GM21576 (cell line): Measurements from ENCODE around the gene KCNA1.
"Not testable (repeated sequence)": the region's sequence is repeated elsewhere in the genome, so short reads cannot be mapped to it uniquely, and the experiment has no call there.

Experiments used
- ATAC-seq: cut with Tn5 transposase; IDR thresholded peaks from one replicate; pipeline ENCODE4 v1.9.1; 2021; ENCODE audit warnings: mild to moderate bottlenecking, moderate library complexity; ENCODE audit not compliant: unreplicated experiment

The KCNA1 gene

DNA sequence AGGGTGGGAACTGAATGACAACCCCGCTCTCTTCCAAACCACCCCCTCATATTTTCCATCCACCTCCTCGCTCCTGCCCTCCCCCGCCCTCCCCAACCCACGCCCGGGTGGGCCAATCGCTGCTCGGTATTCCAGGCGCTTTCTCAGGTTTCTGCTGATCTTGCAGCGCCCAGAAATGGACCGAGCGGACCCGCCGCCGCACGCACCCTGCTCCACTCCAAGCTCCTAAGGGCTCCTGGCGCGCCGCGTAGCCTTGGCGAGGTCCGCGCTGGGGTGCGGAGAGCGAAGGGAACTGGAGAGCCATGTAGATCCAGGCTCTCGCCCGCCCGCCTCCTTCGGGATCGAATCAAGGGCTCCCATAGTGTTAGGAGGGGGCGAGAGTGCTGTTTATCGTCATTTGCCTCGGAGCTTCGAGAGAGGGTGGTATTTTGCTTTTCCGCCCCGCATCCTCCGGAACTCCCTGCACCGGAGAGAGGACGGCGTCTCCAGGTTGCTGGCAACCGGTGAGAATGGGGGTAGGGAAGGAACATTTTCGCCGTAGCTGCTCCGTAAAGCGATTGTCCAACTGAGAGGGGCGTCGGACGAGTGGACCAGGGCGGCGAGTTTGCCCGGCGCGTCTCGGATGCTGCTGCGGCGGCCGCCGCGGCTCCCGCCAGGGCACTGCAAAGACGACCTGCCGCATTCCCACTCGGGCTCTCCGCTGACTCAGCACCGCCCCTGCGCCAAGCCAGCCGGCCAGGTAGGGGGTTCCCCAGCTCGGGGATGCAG lies at the start of gene KCNA1:
Gene KCNA1 (plus strand): TSS at position 172 of the 768 bp plus-strand sequence. CDS start 1,474 bp downstream, outside the sequence.
- ATAC-seq, result no peak

DNA sequence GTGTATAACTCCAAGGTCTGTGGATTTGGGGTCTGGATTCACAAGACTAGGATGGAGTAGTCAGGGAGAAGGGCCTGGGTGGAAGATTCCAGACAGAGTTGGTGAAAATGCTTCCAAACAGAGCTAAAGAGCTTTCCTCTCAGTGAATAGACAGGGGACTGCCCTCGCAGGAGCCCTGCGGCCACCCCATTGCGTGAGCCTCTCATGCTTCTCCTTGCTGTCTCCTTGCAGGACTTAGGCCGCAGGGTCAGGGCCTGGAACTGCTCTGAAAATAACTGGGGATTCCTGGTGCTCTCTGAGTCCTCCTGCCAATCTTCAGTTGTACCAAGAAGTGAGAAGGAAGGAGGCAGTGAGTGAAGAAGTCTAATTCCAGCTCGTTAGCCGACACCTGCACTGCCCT lies 49.0 kb upstream of the KCNA1 start:
- ATAC-seq, result no peak

DNA sequence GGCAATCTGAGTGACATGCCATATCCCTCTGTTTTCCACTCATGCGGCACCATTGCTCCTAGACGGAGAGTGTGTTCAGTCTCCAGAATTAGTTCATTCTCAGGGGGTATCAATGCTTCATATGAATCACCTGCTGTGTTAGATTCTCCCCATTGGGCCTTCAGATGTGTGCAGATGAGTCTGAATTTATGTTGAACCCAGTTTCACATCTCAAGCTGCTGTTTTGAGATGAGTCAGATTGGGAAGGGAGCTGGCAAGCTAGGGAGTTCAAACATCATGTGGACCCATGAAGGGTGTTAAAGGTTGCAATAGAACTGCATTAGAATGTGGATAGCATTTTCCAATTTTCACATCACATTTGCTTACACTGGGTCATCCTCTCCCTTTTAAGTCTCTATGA lies 46.9 kb upstream of the KCNA1 start:
- no peak for ATAC-seq

DNA sequence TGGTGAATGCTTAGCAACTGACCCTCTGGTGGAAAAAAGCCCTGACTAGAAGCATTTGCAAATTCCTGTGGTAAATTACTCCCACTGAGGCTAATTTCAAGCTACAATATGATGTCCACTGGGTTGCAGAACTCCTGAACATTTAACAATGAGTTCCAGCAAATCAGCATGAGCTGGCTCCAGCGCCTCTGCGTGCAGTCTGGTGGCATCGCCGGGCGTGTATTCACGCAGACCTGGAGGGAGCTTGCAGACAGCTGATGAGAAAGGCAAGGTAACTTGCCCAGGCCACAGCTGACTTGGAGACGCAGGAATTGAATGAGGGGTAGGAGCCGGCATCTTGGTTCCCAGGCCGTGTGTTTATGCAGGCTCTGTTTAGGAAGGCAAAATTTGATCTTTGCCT lies 45.1 kb upstream of the KCNA1 start:
- no peak for ATAC-seq

DNA sequence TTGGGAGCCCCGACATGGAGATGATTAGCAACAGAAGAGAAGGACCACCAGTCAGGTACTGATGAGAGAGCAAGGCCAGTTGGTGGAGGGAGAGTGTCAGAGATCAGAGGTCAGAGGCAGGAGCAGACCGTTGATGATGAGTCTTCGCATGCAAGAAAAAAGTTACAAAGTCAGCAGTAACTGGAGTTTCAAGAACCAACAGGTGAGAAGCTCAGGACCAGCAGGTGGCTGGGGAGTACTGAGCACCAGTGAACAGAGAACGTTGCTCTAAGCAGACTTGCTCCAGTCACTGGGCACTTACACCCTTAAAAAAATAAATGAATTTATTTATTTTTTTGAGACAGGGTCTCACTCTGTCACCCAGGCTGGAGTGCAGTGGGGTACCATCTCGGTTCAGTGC lies 44.5 kb upstream of the KCNA1 start:
- ATAC-seq, result no peak

DNA sequence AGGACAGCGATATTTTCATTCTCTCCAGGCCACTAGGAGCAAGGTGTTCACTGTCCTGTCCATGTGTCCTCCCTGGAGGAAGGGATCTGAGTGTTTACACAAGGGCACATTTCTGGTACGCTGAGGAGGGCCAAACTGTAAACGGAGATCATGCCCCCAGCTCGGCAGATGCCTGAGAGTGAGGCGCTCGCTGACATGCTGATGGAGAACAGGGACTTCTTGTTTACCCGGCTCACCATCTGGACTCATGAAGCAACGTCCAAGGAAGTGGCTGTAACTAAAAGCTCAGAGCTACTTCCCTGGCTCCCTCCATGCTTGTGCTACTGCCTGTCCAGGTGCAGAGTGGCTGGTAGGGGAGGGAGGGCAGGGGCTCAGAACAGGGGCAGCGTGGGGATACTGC lies 43.4 kb upstream of the KCNA1 start:
- no peak for ATAC-seq

DNA sequence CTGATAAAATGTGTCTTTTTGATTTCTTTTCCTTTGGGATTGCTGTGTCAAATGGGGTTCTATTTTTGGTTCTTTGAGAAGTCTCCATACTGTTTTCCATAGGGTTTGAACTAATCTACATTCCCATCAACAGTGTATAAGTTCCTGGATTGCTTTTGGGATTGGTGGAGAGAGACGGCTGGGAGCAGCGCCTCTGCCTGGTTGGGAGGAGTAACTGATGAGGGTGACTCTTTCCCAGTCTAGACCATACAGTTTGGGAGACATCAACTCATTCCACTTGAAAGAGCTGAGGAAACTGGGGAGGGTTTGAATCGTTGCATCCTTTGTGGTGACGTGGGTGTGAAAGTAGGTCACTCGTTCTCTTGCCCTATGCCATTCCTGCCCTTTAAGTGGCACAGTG lies 42.3 kb upstream of the KCNA1 start:
- no peak for ATAC-seq

DNA sequence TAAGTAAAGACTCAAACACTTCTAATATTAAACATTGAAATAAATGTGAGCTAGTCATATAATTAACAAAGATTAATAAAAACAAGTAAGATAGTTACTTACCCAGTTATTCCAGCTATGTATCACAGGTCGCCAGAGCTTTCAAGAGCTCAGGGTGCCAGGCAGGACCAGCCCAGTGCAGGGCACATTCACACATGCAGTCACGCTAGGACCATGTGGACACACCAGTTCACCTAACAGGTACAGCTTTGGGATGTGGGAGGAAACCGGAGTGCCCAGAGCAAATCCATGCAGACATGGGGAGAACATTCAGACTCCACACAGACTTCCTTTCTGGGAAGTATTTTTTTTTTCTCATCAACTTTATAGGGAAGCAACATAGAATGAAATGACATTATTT lies 39.3 kb upstream of the KCNA1 start:
- no peak for ATAC-seq

DNA sequence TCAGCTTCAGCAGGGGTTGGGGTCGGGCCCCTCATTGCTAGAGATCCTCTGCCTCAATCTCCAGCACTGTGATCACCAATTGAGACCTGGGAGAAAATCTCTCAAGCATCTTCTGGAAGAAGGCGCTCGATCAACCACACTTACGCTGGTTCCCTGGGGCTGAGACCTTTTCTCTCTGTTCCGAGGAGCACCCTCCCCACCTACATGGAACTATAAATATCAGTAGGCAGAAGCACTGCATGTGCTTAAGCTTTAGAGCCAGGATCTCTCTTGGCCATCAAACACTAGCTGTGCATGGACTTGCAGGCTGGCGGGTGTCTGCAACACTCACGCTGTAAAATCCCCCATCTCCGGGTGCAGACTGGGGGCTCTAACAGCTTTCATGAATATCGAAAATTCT lies 38.2 kb upstream of the KCNA1 start:
- ATAC-seq, result no peak

DNA sequence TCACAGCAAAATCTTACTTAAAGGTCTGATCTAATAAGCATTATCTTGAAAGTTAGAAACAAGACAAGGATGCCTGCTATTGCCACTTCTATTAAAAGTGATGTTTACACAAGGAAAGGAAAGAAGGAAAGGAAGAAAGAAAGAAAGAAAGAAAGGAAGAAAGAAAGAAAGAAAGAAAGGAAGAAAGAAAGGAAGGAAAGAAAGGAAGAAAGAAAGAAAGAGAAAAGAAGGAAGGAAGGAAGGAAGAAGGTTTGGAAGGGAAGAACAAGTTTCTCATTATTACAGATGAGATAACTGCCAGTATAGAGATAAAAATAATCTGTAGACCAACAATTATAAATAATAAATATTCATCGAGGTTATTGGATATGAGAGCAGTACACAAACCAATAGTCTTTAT lies 35.8 kb upstream of the KCNA1 start:
- ATAC-seq, result no peak

DNA sequence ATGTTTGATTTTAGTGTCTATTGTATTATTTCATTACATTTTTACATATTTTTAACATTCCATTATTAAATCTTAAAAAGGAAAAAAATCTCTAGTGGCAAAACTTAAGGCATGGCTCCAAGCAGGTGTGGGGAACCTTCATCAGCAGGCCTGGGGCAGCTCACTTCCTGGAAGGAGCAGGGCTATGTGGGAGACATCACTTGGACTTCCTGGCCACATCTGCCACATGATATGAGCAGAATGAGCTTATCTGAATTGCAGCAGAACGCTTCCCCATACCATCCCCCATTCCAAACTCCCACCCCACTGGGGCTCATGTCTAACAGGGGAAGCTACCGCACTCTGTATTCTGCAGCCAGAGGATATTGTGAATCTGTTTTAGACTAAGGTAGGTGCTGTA lies 35.0 kb upstream of the KCNA1 start:
- ATAC-seq, result no peak

DNA sequence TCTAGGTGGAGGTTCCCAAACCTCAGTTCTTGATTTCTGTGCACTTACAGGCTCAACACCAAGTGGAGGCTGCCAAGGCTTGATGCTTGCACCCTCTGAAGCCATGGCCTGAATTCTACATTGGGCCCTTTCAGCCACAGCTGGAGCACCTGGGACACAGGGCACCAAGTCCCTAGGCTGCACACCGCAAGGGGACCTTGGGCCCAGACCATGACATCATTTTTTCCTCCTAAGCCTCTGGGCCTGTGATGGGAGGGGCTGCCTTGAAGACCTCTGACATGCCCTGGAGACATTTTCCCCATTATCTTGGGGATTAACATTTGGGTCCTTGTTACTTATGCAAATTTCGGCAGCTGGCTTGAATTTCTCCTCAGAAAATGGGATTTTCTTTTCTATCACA lies 30.2 kb upstream of the KCNA1 start:
- ATAC-seq, result not testable (repeated sequence)

DNA sequence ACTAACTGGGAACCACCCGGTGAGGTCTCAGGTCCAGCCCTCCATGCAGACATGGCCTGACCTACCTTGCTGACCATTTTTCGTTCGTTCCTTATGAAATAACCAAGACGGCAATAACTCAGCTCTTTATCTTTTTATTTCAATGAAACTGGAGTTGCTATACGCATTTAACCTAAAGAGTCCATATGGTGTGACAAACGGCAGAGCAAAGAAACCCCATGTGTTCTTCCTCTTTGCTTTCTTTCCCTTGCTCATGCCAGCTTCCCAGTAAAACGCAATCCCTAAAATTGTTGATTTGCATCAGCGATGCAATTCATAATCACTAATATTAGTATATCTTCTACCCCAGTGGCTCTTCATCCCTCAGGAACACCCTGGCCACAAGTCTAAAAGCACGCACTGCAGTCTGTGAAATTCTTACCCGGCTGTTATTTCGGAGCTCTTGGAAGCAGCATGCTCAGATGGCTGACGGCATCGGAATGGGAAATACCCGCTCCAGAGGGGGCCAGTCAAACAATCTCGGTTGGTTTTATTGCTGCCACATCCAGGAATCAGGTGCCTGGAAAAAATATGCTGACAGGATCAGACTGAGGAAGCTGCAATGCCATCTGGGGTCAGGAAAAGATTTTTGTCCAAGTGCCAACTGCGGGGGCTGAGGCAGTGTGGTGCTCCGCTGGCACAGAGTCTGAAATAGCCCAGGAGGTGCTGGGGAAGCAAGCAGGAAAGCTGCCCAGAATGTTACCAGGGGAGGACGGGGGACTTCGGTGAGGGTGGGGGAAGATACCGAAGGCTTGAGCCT lies 28.2 kb upstream of the KCNA1 start:
- ATAC-seq, result no peak

DNA sequence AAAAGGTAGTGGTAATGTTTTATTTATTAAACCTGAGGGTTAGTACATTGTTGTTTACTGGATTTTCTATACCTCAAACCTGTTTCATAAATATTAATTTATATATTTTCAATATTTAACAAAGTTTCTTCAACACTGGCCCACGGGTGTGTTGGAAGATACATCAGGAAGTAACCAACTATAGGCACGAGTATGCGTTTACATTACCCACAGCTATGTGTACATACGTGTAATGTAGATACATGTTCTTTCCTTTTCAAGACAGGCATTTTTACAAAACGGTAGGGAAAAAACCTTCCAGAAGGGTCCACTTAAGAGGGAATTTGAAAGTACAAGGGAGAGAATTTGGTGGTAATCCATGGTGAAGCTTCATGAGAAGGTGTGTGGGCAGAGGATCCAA lies 17.8 kb upstream of the KCNA1 start:
- ATAC-seq, result no peak

DNA sequence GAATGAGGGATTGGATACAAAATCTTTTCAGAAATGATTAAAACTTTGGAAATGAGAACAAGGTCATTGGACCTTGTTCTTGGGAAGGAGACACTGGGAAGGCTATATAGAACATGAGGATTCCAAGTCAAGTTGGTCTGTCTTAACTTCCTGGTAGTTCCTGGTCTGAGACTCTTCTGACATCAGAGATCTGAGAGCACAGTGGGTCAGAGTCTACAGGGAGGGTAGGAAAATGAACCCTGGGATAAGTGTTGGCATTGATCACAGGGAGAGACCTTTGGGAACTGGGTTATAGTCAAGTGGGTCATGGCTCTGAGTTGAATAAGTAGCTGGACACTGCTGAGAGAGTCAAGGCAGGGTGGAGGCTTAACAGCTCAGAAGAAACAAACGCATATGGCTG lies 17.3 kb upstream of the KCNA1 start:
- no peak for ATAC-seq

DNA sequence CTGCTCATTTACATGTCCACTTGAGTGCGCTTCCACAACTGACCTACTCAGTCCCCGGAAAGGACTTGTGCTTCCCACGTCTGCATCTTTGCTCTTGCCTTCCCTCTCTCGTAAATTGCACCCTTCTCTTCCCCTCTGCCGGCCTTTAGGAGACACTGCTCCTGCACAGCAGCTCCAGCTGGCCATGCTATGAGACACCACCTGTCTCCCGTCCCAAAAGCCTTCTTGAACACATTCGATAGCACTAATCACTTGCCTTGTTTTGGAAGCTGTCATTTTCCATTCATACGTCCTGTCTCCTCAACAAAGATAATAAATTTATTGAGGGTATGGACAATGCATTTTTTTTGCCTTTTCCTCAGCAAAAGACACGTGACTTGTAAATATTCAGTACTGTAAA lies 15.7 kb upstream of the KCNA1 start:
- no peak for ATAC-seq

DNA sequence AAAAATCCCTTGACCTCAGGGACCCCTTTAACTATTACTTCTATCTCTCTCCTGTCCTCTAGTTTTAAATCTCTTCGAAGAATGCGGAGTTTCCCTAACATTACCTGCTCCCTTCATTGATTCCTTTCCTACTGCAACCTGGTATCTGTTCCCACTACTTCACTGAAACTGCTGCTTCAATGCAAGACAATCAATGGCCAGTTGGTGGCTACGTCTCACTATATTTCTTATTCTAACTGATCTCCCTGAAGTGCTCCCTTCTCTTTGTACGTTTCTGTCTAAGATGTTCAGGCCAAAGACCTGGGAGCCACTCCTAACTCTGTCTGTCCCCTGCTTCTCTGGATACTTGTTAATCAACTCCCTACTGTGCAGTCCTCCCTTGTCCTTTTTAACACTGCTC lies 10.3 kb upstream of the KCNA1 start:
- no peak for ATAC-seq

DNA sequence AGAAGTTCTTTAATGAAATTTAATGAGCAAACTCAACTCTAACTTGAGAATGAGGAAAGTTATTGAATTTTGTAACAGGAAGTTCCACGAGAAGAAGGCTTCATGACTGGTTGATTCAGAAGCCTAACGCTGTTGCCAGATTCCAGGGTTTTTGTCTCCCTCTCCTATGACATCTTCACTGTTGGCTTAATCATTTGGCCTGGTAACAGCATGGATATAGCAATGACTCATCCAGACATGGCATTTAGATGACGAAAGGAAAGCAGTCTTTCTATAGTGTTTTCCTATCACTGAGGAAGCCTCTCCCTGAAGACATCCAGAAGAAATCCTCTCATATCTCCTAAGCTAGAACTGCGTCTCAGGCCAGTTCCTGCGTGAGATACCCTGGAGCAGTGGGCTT lies 9.4 kb upstream of the KCNA1 start:
- ATAC-seq, result no peak

DNA sequence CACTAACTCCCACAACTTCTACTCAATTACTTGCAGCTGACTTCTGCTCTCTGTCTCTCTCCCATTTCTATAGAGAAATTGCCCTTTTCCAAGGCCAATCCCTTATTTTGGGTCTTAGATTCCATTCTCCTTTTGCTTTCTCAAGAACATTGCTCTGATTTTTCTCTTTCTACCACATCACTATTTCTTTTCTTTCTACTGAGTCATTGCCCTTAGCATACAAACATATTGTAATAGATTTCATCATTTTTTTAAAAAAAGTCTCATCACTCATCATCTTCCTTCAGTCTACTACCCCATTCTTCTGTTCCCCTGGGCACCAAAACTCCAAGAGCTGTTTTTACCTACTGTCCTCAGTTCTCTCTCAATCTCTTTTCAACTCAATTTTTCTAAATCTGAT lies 4.4 kb upstream of the KCNA1 start:
- ATAC-seq, result no peak

DNA sequence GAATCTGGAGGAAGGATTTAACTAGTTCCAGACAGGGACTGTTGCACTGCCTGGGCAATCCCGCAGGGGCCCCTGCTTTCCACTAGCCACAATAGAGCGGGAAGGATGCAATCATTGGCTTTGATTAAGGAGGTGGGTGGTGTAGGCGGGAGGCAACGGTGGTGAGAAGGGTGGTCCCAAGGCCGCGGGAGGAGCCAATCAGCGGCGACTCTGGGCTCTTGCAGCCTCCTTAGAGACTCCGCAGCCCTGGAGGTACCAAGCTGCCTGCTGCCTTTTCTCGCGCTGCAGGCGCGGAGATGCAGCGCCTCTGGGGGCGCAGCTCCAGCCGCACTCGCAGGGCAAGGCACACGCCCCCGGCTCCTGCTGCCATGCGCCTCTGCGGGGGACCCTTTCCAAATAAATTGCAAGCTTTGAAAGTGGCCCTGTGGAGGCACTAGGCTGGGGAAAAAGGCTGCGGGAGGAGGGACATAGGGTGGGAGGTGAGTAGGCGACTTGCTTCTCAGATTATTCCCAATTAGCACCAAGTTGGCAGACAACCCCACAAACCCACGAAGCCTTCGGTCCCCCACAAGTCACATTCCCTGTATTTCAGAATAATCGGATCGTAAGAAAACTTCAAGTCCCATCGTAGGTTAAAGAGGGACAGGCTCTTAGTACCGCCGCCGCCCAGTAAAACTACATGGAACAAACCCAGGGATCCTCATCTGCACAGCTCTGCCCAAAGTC lies 858 bp upstream of the KCNA1 start:
- ATAC-seq, result no peak

DNA sequence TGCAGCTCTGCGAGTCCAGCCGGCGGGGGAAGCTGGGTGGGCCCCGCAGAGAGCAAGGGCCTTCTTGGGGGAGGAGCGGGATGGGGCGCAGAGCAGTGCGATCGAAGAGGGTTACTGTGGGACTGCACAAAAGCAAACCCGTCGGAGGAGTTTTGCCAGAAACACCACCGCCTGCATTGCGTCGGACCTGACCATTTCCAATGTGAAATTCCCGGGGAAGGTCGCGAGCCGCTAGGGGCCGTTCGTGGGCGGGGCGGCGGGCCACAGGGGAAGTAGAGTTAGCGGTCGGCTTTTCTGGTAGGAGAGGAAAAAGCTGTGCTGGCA lies 333 bp upstream of the KCNA1 start:
- no peak for ATAC-seq
